HEK293 (cell line): ENCODE data around the gene NDUFA1.
A peak's percentile ranks its signal among the peaks of the same experiment; 100 is the strongest.

ENCODE experiments used
- IKZF3 ChIP-seq: fragments of 450-650 bp; IDR thresholded peaks from 2 replicates; pipeline ENCODE4 v1.5.0; 2018; ENCODE audit warnings: missing biosample characterization, mild to moderate bottlenecking, missing genetic modification characterization, moderate library complexity
- KLF1 ChIP-seq: fragments of 450-650 bp; formaldehyde crosslinking; IDR thresholded peaks from 2 replicates; pipeline ENCODE4 v1.5.1; 2016; ENCODE audit warnings: missing biosample characterization, missing genetic modification characterization
- KLF7 ChIP-seq: fragments of 450-650 bp; formaldehyde crosslinking; IDR thresholded peaks from 2 replicates; pipeline ENCODE4 v1.5.1; 2016; ENCODE audit warnings: missing biosample characterization, missing genetic modification characterization, borderline replicate concordance
- KLF8 ChIP-seq: fragments of 450-650 bp; formaldehyde crosslinking; IDR thresholded peaks from 2 replicates; pipeline ENCODE4 v1.5.1; 2016; ENCODE audit warnings: missing biosample characterization, missing genetic modification characterization
- KLF9 ChIP-seq: fragments of 450-650 bp; formaldehyde crosslinking; IDR thresholded peaks from 2 replicates; pipeline ENCODE4 v1.5.1; 2016; ENCODE audit warnings: missing biosample characterization, missing genetic modification characterization, low read depth
- PRDM1 ChIP-seq: fragments of 450-650 bp; formaldehyde crosslinking; IDR thresholded peaks from 2 replicates; pipeline ENCODE4; 2016; ENCODE audit warnings: missing biosample characterization, missing genetic modification characterization
- SP7 ChIP-seq: fragments of 450-650 bp; formaldehyde crosslinking; IDR thresholded peaks from 2 replicates; pipeline ENCODE4 v1.5.1; 2016; ENCODE audit warnings: missing biosample characterization, missing genetic modification characterization
- YY1 ChIP-seq: fragments of 450-650 bp; formaldehyde crosslinking; IDR thresholded peaks from 2 replicates; pipeline ENCODE4 v1.5.1; 2018; ENCODE audit warnings: missing biosample characterization, missing genetic modification characterization
- ZBTB26 ChIP-seq: fragments of 450-650 bp; formaldehyde crosslinking; optimal IDR thresholded peaks from 2 replicates; pipeline ENCODE3; 2016; ENCODE audit warnings: missing biosample characterization, mild to moderate bottlenecking, missing genetic modification characterization
- ZFHX2 ChIP-seq: fragments of 450-650 bp; formaldehyde crosslinking; conservative IDR thresholded peaks from 2 replicates; pipeline ENCODE4 v1.5.1; 2016; ENCODE audit warnings: missing biosample characterization, missing genetic modification characterization
- ZFP37 ChIP-seq: fragments of 450-650 bp; formaldehyde crosslinking; IDR thresholded peaks from 2 replicates; pipeline ENCODE4 v1.5.1; 2016; ENCODE audit warnings: missing biosample characterization, missing genetic modification characterization
- ZNF501 ChIP-seq: fragments of 450-650 bp; formaldehyde crosslinking; IDR thresholded peaks from 2 replicates; pipeline ENCODE4 v1.5.1; 2016; ENCODE audit warnings: missing biosample characterization, missing genetic modification characterization
- ZNF521 ChIP-seq: fragments of 450-650 bp; formaldehyde crosslinking; IDR thresholded peaks from 2 replicates; pipeline ENCODE4 v1.5.1; 2017; ENCODE audit warnings: missing biosample characterization, mild to moderate bottlenecking, missing genetic modification characterization
- ZNF555 ChIP-seq: fragments of 450-650 bp; formaldehyde crosslinking; conservative IDR thresholded peaks from 2 replicates; pipeline ENCODE4 v1.5.1; 2017; ENCODE audit warnings: missing biosample characterization, mild to moderate bottlenecking, missing genetic modification characterization, inconsistent platforms
- ZNF596 ChIP-seq: fragments of 450-650 bp; IDR thresholded peaks from 2 replicates; pipeline ENCODE4 v1.5.0; 2018; ENCODE audit warnings: missing biosample characterization, mild to moderate bottlenecking, missing genetic modification characterization, moderate library complexity
- ZNF600 ChIP-seq: fragments of 450-650 bp; formaldehyde crosslinking; IDR thresholded peaks from 2 replicates; pipeline ENCODE4 v1.5.1; 2016; ENCODE audit warnings: missing biosample characterization, missing genetic modification characterization
- ZNF610 ChIP-seq: fragments of 450-650 bp; formaldehyde crosslinking; IDR thresholded peaks from 2 replicates; pipeline ENCODE4 v1.5.1; 2016; ENCODE audit warnings: missing biosample characterization, missing genetic modification characterization, borderline replicate concordance
- ZNF629 ChIP-seq: fragments of 450-650 bp; formaldehyde crosslinking; IDR thresholded peaks from 2 replicates; pipeline ENCODE4 v1.5.1; 2017; ENCODE audit warnings: missing biosample characterization, missing genetic modification characterization
- ZNF654 ChIP-seq: fragments of 450-650 bp; formaldehyde crosslinking; IDR thresholded peaks from 2 replicates; pipeline ENCODE4 v1.5.1; 2016; ENCODE audit warnings: low read depth, missing biosample characterization, missing genetic modification characterization
- ZNF777 ChIP-seq: fragments of 450-650 bp; formaldehyde crosslinking; IDR thresholded peaks from 2 replicates; pipeline ENCODE4 v1.5.1; 2017; ENCODE audit warnings: missing biosample characterization, missing genetic modification characterization, borderline replicate concordance
- ZNF830 ChIP-seq: fragments of 450-650 bp; IDR thresholded peaks from 2 replicates; pipeline ENCODE4 v1.5.0; 2018; ENCODE audit warnings: missing biosample characterization, missing genetic modification characterization, low read depth, mild to moderate bottlenecking, moderate library complexity
- ZSCAN16 ChIP-seq: fragments of 450-650 bp; formaldehyde crosslinking; IDR thresholded peaks from 2 replicates; pipeline ENCODE4 v1.5.1; 2016; ENCODE audit warnings: missing biosample characterization, missing genetic modification characterization
- ZSCAN30 ChIP-seq: fragments of 450-650 bp; IDR thresholded peaks from 2 replicates; pipeline ENCODE4 v1.5.1; 2018; ENCODE audit warnings: missing biosample characterization, mild to moderate bottlenecking, missing genetic modification characterization, moderate library complexity
- TF ChIP-seq, protein P1 (sequence below): fragments of 450-650 bp; formaldehyde crosslinking; IDR thresholded peaks from 2 replicates; pipeline ENCODE4 v1.5.1; 2016; ENCODE audit warnings: missing biosample characterization, missing genetic modification characterization
- TF ChIP-seq, protein P2 (sequence below): fragments of 450-650 bp; formaldehyde crosslinking; IDR thresholded peaks from 2 replicates; pipeline ENCODE4 v1.5.1; 2016; ENCODE audit warnings: missing biosample characterization, missing genetic modification characterization
- TF ChIP-seq, protein P3 (sequence below): fragments of 450-650 bp; formaldehyde crosslinking; IDR thresholded peaks from 2 replicates; pipeline ENCODE4 v1.5.1; 2016; ENCODE audit warnings: missing biosample characterization, missing genetic modification characterization
- TF ChIP-seq, protein P4 (sequence below): fragments of 450-650 bp; formaldehyde crosslinking; IDR thresholded peaks from 2 replicates; pipeline ENCODE4 v1.5.1; 2016; ENCODE audit warnings: missing biosample characterization, missing genetic modification characterization

NDUFA1 gene

GRCh38 chrX:119887721-119888425, 16.2 kb downstream of the NDUFA1 start (continued):
- TF ChIP-seq ZFHX2 (tag by site-specific recombination) (peak; percentile 79), KLF1 (tag by site-specific recombination) (peak; percentile 63), ZSCAN16 (tag by site-specific recombination) (no peak), ZNF555 (tag by site-specific recombination) (no peak), ZNF501 (peak; percentile 46; the same call in 1 of the 2 replicates), ZNF830 (tag by site-specific recombination) (no peak), KLF7 (tag by site-specific recombination) (peak; percentile 80), PRDM1 (tag by site-specific recombination) (no peak), ZNF629 (tag by site-specific recombination) (0 out of 2 replicates have a peak, but pooled peaks have one; percentile 33), YY1 (tag by site-specific recombination) (0 out of 2 replicates have a peak, but pooled peaks have one; percentile 53), ZNF654 (tag by site-specific recombination) (peak; percentile 16; the same call in 1 of the 2 replicates), KLF8 (peak; percentile 65), SP7 (tag by site-specific recombination) (0 out of 2 replicates have a peak, but pooled peaks have one; percentile 51), ZNF521 (tag by site-specific recombination) (no peak), ZNF610 (peak; percentile 26; the same call in 1 of the 2 replicates), ZNF777 (tag by site-specific recombination) (no peak), IKZF3 (tag by site-specific recombination) (0 out of 2 replicates have a peak, but pooled peaks have one; percentile 9), ZNF596 (tag by site-specific recombination) (no peak), KLF9 (tag by site-specific recombination) (peak; percentile 86), ZBTB26 (tag by site-specific recombination) (peak; percentile 68), ZNF600 (tag by site-specific recombination) (peak; percentile 76; the same call in 1 of the 2 replicates), ZSCAN30 (tag by site-specific recombination) (peak; percentile 51), ZFP37 (tag by site-specific recombination) (0 out of 2 replicates have a peak, but pooled peaks have one; percentile 44)
- TF ChIP-seq, protein P1, sequence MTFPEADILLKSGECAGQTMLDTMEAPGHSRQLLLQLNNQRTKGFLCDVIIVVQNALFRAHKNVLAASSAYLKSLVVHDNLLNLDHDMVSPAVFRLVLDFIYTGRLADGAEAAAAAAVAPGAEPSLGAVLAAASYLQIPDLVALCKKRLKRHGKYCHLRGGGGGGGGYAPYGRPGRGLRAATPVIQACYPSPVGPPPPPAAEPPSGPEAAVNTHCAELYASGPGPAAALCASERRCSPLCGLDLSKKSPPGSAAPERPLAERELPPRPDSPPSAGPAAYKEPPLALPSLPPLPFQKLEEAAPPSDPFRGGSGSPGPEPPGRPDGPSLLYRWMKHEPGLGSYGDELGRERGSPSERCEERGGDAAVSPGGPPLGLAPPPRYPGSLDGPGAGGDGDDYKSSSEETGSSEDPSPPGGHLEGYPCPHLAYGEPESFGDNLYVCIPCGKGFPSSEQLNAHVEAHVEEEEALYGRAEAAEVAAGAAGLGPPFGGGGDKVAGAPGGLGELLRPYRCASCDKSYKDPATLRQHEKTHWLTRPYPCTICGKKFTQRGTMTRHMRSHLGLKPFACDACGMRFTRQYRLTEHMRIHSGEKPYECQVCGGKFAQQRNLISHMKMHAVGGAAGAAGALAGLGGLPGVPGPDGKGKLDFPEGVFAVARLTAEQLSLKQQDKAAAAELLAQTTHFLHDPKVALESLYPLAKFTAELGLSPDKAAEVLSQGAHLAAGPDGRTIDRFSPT (tag by site-specific recombination) = no peak
- TF ChIP-seq, protein P2, sequence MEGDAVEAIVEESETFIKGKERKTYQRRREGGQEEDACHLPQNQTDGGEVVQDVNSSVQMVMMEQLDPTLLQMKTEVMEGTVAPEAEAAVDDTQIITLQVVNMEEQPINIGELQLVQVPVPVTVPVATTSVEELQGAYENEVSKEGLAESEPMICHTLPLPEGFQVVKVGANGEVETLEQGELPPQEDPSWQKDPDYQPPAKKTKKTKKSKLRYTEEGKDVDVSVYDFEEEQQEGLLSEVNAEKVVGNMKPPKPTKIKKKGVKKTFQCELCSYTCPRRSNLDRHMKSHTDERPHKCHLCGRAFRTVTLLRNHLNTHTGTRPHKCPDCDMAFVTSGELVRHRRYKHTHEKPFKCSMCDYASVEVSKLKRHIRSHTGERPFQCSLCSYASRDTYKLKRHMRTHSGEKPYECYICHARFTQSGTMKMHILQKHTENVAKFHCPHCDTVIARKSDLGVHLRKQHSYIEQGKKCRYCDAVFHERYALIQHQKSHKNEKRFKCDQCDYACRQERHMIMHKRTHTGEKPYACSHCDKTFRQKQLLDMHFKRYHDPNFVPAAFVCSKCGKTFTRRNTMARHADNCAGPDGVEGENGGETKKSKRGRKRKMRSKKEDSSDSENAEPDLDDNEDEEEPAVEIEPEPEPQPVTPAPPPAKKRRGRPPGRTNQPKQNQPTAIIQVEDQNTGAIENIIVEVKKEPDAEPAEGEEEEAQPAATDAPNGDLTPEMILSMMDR = peak; percentile 82
- TF ChIP-seq, protein P3, sequence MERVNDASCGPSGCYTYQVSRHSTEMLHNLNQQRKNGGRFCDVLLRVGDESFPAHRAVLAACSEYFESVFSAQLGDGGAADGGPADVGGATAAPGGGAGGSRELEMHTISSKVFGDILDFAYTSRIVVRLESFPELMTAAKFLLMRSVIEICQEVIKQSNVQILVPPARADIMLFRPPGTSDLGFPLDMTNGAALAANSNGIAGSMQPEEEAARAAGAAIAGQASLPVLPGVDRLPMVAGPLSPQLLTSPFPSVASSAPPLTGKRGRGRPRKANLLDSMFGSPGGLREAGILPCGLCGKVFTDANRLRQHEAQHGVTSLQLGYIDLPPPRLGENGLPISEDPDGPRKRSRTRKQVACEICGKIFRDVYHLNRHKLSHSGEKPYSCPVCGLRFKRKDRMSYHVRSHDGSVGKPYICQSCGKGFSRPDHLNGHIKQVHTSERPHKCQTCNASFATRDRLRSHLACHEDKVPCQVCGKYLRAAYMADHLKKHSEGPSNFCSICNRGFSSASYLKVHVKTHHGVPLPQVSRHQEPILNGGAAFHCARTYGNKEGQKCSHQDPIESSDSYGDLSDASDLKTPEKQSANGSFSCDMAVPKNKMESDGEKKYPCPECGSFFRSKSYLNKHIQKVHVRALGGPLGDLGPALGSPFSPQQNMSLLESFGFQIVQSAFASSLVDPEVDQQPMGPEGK (tag by site-specific recombination) = peak; percentile 78
- TF ChIP-seq, protein P4, sequence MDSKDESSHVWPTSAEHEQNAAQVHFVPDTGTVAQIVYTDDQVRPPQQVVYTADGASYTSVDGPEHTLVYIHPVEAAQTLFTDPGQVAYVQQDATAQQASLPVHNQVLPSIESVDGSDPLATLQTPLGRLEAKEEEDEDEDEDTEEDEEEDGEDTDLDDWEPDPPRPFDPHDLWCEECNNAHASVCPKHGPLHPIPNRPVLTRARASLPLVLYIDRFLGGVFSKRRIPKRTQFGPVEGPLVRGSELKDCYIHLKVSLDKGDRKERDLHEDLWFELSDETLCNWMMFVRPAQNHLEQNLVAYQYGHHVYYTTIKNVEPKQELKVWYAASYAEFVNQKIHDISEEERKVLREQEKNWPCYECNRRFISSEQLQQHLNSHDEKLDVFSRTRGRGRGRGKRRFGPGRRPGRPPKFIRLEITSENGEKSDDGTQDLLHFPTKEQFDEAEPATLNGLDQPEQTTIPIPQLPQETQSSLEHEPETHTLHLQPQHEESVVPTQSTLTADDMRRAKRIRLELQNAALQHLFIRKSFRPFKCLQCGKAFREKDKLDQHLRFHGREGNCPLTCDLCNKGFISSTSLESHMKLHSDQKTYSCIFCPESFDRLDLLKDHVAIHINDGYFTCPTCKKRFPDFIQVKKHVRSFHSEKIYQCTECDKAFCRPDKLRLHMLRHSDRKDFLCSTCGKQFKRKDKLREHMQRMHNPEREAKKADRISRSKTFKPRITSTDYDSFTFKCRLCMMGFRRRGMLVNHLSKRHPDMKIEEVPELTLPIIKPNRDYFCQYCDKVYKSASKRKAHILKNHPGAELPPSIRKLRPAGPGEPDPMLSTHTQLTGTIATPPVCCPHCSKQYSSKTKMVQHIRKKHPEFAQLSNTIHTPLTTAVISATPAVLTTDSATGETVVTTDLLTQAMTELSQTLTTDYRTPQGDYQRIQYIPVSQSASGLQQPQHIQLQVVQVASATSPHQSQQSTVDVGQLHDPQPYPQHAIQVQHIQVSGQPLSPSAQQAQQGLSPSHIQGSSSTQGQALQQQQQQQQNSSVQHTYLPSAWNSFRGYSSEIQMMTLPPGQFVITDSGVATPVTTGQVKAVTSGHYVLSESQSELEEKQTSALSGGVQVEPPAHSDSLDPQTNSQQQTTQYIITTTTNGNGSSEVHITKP (tag by site-specific recombination) = peak; percentile 79
